Activated CD4-positive, alpha-beta T cell treated with anti-CD3 and anti-CD28 coated beads, Interleukin-2, amount 50 U/mL, for 48 hours (primary cell): Measurements from ENCODE around the gene PAX8.
A peak's percentile ranks its signal among the peaks of the same experiment; 100 is the strongest.

Experiments used
- DNase-seq, 2 experiments: peaks; one replicate each; pipeline ENCODE4 v3.0.0-alpha.2; 2020

Gene PAX8

GRCh38 chr2:113202305-113203216 is 76.2 kb downstream of the PAX8 start:
- no peak for DNase-seq

- DNase-seq: no peak
Observed at GRCh38 chr2:113201496-113202304, 77.0 kb downstream of the PAX8 start.

- DNase-seq: no peak
Observed at GRCh38 chr2:113200736-113201490, 77.8 kb downstream of the PAX8 start.

- no peak for DNase-seq
Observed at GRCh38 chr2:113200236-113200635, 78.5 kb downstream of the PAX8 start.

GRCh38 chr2:113198790-113199612 is 79.7 kb downstream of the PAX8 start:
- DNase-seq: peak; percentile 82 to 84

- DNase-seq: no peak
Observed at GRCh38 chr2:113198048-113198789, 80.5 kb downstream of the PAX8 start.

- no peak for DNase-seq
Observed at GRCh38 chr2:113197347-113198047, 81.2 kb downstream of the PAX8 start.

GRCh38 chr2:113196839-113197238 is 81.9 kb downstream of the PAX8 start:
- no peak for DNase-seq

- no peak for DNase-seq
Observed at GRCh38 chr2:113195923-113196501, 82.7 kb downstream of the PAX8 start.

- no peak for DNase-seq
Observed at GRCh38 chr2:113192459-113193100, 86.1 kb downstream of the PAX8 start.

GRCh38 chr2:113190871-113191270 is 87.8 kb downstream of the PAX8 start:
- no peak for DNase-seq

GRCh38 chr2:113187771-113188170 is 91.0 kb downstream of the PAX8 start:
- no peak for DNase-seq

GRCh38 chr2:113186433-113186796 is 92.3 kb downstream of the PAX8 start:
- no peak for DNase-seq

GRCh38 chr2:113185664-113186432 is 92.9 kb downstream of the PAX8 start:
- DNase-seq: no peak

- DNase-seq: no peak
Observed at GRCh38 chr2:113184531-113185230, 94.0 kb downstream of the PAX8 start.

- DNase-seq: no peak
Observed at GRCh38 chr2:113183703-113184102, 95.0 kb downstream of the PAX8 start.

- no peak for DNase-seq
Observed at GRCh38 chr2:113183264-113183663, 95.5 kb downstream of the PAX8 start.

- no peak for DNase-seq
Observed at GRCh38 chr2:113182471-113183260, 96.1 kb downstream of the PAX8 start.
